ENCODE data around the gene LRRN4CL.

GRCh38 chr11:62677156-62677555 lies 12.2 kb downstream of the LRRN4CL start:
- TF ChIP-seq, protein P1, sequence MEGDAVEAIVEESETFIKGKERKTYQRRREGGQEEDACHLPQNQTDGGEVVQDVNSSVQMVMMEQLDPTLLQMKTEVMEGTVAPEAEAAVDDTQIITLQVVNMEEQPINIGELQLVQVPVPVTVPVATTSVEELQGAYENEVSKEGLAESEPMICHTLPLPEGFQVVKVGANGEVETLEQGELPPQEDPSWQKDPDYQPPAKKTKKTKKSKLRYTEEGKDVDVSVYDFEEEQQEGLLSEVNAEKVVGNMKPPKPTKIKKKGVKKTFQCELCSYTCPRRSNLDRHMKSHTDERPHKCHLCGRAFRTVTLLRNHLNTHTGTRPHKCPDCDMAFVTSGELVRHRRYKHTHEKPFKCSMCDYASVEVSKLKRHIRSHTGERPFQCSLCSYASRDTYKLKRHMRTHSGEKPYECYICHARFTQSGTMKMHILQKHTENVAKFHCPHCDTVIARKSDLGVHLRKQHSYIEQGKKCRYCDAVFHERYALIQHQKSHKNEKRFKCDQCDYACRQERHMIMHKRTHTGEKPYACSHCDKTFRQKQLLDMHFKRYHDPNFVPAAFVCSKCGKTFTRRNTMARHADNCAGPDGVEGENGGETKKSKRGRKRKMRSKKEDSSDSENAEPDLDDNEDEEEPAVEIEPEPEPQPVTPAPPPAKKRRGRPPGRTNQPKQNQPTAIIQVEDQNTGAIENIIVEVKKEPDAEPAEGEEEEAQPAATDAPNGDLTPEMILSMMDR (IDR thresholded peaks at IDR 0.05), result no peak
- no peak for TF ChIP-seq ZFX (IDR thresholded peaks at IDR 0.05; ENCODE audit: borderline replicate concordance)
